GM18870 (cell line): ENCODE results near the gene GMPPA.

Source experiments
- ATAC-seq: cut with Tn5 transposase; IDR thresholded peaks from one replicate; pipeline ENCODE4 v1.9.1; 2021; ENCODE audit warnings: moderate library complexity; ENCODE audit not compliant: unreplicated experiment

Gene GMPPA

GRCh38 chr2:219501849-219502248, 3.2 kb downstream of the GMPPA start:
- no peak for ATAC-seq

GRCh38 chr2:219502618-219503017, 3.9 kb downstream of the GMPPA start:
- no peak for ATAC-seq

GRCh38 chr2:219505585-219505984, 6.9 kb downstream of the GMPPA start:
- no peak for ATAC-seq

- ATAC-seq, result no peak
These were observed 7.6 kb downstream of the GMPPA start for GRCh38 chr2:219506153-219506801.

GRCh38 chr2:219506802-219507526, 8.3 kb downstream of the GMPPA start:
- no peak for ATAC-seq

- no peak for ATAC-seq
These were observed 9.1 kb downstream of the GMPPA start for GRCh38 chr2:219507581-219508443.

- no peak for ATAC-seq
These were observed 9.7 kb downstream of the GMPPA start for GRCh38 chr2:219508444-219508734.

- ATAC-seq, result no peak
These were observed 10.5 kb downstream of the GMPPA start for GRCh38 chr2:219508971-219509779.

- ATAC-seq, result no peak
These were observed 11.3 kb downstream of the GMPPA start for GRCh38 chr2:219509780-219510511.

- no peak for ATAC-seq
These were observed 11.9 kb downstream of the GMPPA start for GRCh38 chr2:219510512-219511135.

- ATAC-seq, result no peak
These were observed 13.0 kb downstream of the GMPPA start for GRCh38 chr2:219511547-219512325.

GRCh38 chr2:219512524-219513216, 14.0 kb downstream of the GMPPA start:
- ATAC-seq, result no peak

- no peak for ATAC-seq
These were observed 15.1 kb downstream of the GMPPA start for GRCh38 chr2:219513787-219514186.

GRCh38 chr2:219514196-219514761, 15.6 kb downstream of the GMPPA start, which contains the start of gene ASIC4:
Gene ASIC4, plus strand, starts transcription at chr2:219514482. Its CDS starts 243 bp downstream, at chr2:219514725.
- no peak for ATAC-seq

GRCh38 chr2:219514836-219515235, 16.1 kb downstream of the GMPPA start:
- no peak for ATAC-seq

- ATAC-seq, result no peak
These were observed 17.4 kb downstream of the GMPPA start for GRCh38 chr2:219515874-219516629.

- no peak for ATAC-seq
These were observed 18.2 kb downstream of the GMPPA start for GRCh38 chr2:219516888-219517287.
